WTC11 (cell line): ENCODE data around the gene POLR2L. TPM values are rescaled to one million over a fixed set of nuclear protein-coding genes. Genes with fewer than 3 reads are reported as not detected.

Experiments used
- ATAC-seq: fragments of 200-7000 bp; cut with Tn5 transposase; 2 replicates; pipeline ENCODE4 v1.10.0; 2021; ENCODE audit warnings: mild to moderate bottlenecking, moderate library complexity
- CTCF ChIA-PET: fragments of 300-600 bp; sonication (Branson Sonifier 250); formaldehyde crosslinking; loops from one replicate; lab custom pipeline; 2021; ENCODE audit warnings: antibody characterized with exemption; lab: Charles Lee
- POLR2A ChIA-PET: fragments of 350-600 bp; sonication (Branson Sonifier 250); formaldehyde crosslinking; loops from one replicate; lab custom pipeline; 2021; ENCODE audit warnings: antibody characterized with exemption; lab: Charles Lee
- DNase-seq: peaks from one replicate; pipeline ENCODE4 v3.0.0; 2021; ENCODE audit warnings: low spot score
- H3K27ac Mint-ChIP-seq: 2 replicates; pipeline ENCODE4 v1.8.0; 2021; ENCODE audit warnings: mixed read lengths
- H3K27me3 Mint-ChIP-seq: 2 replicates; pipeline ENCODE4 v1.8.0; 2021; ENCODE audit warnings: low read depth, mild to moderate bottlenecking, moderate library complexity, mixed read lengths
- H3K36me3 Mint-ChIP-seq: 2 replicates; pipeline ENCODE4 v1.8.0; 2021; ENCODE audit warnings: mixed read lengths
- H3K4me1 Mint-ChIP-seq: 2 replicates; pipeline ENCODE4 v1.8.0; 2022; ENCODE audit warnings: mixed read lengths
- H3K4me3 Mint-ChIP-seq: 2 replicates; pipeline ENCODE4 v1.8.0; 2021; ENCODE audit warnings: mild to moderate bottlenecking, moderate library complexity, mixed read lengths
- H3K9me3 Mint-ChIP-seq: 2 replicates; pipeline ENCODE4 v1.8.0; 2021; ENCODE audit warnings: mixed read lengths
- ATF1 ChIP-seq: sonication (generic); formaldehyde crosslinking; IDR thresholded peaks from 2 replicates; pipeline ENCODE4 v1.8.1; 2023; ENCODE audit warnings: mild to moderate bottlenecking, moderate library complexity, missing genetic modification reagents
- ESRRA ChIP-seq: sonication (generic); formaldehyde crosslinking; IDR thresholded peaks from 2 replicates; pipeline ENCODE4 v1.8.1; 2022; ENCODE audit warnings: mild to moderate bottlenecking, missing genetic modification reagents, borderline replicate concordance
- ETV6 ChIP-seq: sonication (generic); formaldehyde crosslinking; IDR thresholded peaks from 2 replicates; pipeline ENCODE4 v1.8.1; 2022; ENCODE audit warnings: mild to moderate bottlenecking, missing genetic modification reagents
- FOXJ3 ChIP-seq: sonication (generic); formaldehyde crosslinking; IDR thresholded peaks from 2 replicates; pipeline ENCODE4 v1.9.0; 2021; ENCODE audit warnings: missing genetic modification reagents, mild to moderate bottlenecking, borderline replicate concordance
- FOXK1 ChIP-seq: sonication (generic); formaldehyde crosslinking; IDR thresholded peaks from 2 replicates; pipeline ENCODE4 v1.8.0; 2022; ENCODE audit warnings: mild to moderate bottlenecking, moderate library complexity, missing genetic modification reagents
- JUN ChIP-seq: sonication (generic); formaldehyde crosslinking; IDR thresholded peaks from 2 replicates; pipeline ENCODE4 v1.8.0; 2023; ENCODE audit warnings: mild to moderate bottlenecking, missing genetic modification reagents
- MYBL2 ChIP-seq: sonication (generic); formaldehyde crosslinking; IDR thresholded peaks from 2 replicates; pipeline ENCODE4 v1.8.1; 2023; ENCODE audit warnings: mild to moderate bottlenecking, moderate library complexity, missing genetic modification reagents
- NFE2L1 ChIP-seq: sonication (generic); formaldehyde crosslinking; IDR thresholded peaks from 2 replicates; pipeline ENCODE4 v1.8.1; 2023; ENCODE audit warnings: missing genetic modification reagents
- RELA ChIP-seq: sonication (generic); formaldehyde crosslinking; IDR thresholded peaks from 2 replicates; pipeline ENCODE4 v1.8.1; 2022; ENCODE audit warnings: missing genetic modification reagents, mild to moderate bottlenecking, borderline replicate concordance
- SMAD3 ChIP-seq: sonication (generic); formaldehyde crosslinking; IDR thresholded peaks from 2 replicates; pipeline ENCODE4 v1.8.0; 2022; ENCODE audit warnings: missing genetic modification reagents, mild to moderate bottlenecking, borderline replicate concordance
- SMAD4 ChIP-seq: sonication (generic); formaldehyde crosslinking; IDR thresholded peaks from 2 replicates; pipeline ENCODE4 v1.8.0; 2022; ENCODE audit warnings: mild to moderate bottlenecking, missing genetic modification reagents
- TEAD4 ChIP-seq: sonication (generic); formaldehyde crosslinking; IDR thresholded peaks from 2 replicates; pipeline ENCODE4 v1.8.0; 2022; ENCODE audit warnings: mild to moderate bottlenecking, missing genetic modification reagents
- TP53 ChIP-seq: sonication (generic); formaldehyde crosslinking; IDR thresholded peaks from 2 replicates; pipeline ENCODE4 v1.8.1; 2023; ENCODE audit warnings: mild to moderate bottlenecking, missing genetic modification reagents
- ZNF121 ChIP-seq: sonication (generic); formaldehyde crosslinking; IDR thresholded peaks from 2 replicates; pipeline ENCODE4 v1.8.0; 2023; ENCODE audit warnings: missing genetic modification reagents
- ZNF138 ChIP-seq: sonication (generic); formaldehyde crosslinking; conservative IDR thresholded peaks from 2 replicates; pipeline ENCODE4 v1.8.1; 2022; ENCODE audit warnings: mild to moderate bottlenecking, moderate library complexity, missing genetic modification reagents
- ZNF232 ChIP-seq: sonication (generic); formaldehyde crosslinking; IDR thresholded peaks from 2 replicates; pipeline ENCODE4 v1.8.0; 2022; ENCODE audit warnings: mild to moderate bottlenecking, missing genetic modification reagents
- ZNF671 ChIP-seq: fragments of 250-450 bp; sonication (Bioruptor Pico); IDR thresholded peaks from 2 replicates; pipeline ENCODE4 v1.8.0; 2021; ENCODE audit warnings: mild to moderate bottlenecking
- total RNA-seq: library from RNA; stranded (reverse); gene quantifications from 3 replicates; pipeline ENCODE4 v1.2.3, GENCODE V29; 2021
- TF ChIP-seq, protein P1 (sequence below): sonication (generic); formaldehyde crosslinking; IDR thresholded peaks from 2 replicates; pipeline ENCODE4 v1.8.1; 2023; ENCODE audit warnings: mild to moderate bottlenecking, missing genetic modification reagents
- TF ChIP-seq, protein P2 (sequence below): sonication (generic); formaldehyde crosslinking; IDR thresholded peaks from 2 replicates; pipeline ENCODE4 v1.8.1; 2022; ENCODE audit warnings: missing genetic modification reagents, borderline replicate concordance
- TF ChIP-seq, protein P3 (sequence below): sonication (generic); formaldehyde crosslinking; IDR thresholded peaks from 2 replicates; pipeline ENCODE4 v1.8.0; 2022; ENCODE audit warnings: mild to moderate bottlenecking, missing genetic modification reagents
- TF ChIP-seq, protein P4 (sequence below): sonication (generic); formaldehyde crosslinking; IDR thresholded peaks from 2 replicates; pipeline ENCODE4 v1.8.1; 2022; ENCODE audit warnings: low read depth, missing genetic modification reagents, borderline replicate concordance
- TF ChIP-seq, protein P5 (sequence below): sonication (generic); formaldehyde crosslinking; IDR thresholded peaks from 2 replicates; pipeline ENCODE4 v1.8.1; 2023; ENCODE audit warnings: mild to moderate bottlenecking, moderate library complexity, missing genetic modification reagents

POLR2L gene
- total RNA-seq, 1 experiment from 2014 or later: 152 TPM

DNA sequence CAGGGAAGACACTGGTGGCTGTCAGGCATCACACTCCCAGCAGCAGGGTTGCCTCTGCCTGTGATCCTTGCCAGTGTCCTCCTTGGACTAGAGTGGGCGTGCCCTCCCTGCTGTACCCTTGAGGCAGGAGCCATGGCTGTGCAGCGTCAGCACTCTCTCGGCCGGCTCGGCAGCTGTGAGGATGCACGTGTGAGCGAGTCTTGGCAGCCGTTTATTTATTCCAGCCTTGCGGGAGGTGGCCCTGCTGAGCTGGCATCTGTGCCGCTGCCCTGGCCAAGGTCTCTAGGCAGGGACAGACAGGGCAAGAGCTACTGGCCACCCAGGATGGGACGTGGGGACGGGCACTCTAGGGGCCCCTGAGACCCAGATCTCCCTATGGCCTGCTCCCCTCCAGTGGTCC is 34.2 kb upstream of the POLR2L start:
- CTCF ChIA-PET: interaction anchor here (1.5 to 1.7 kb wide), 2 partner anchors 28 to 174 kb away, joined by 4 to 5 read pairs; no protein-coding TSS in a partner anchor
- Mint-ChIP-seq H3K27ac (no peak overlapping the region), H3K27me3 (peaks cover 3% of the 10 kb centered on the region), H3K36me3 (peaks cover 35% of the 10 kb centered on the region), H3K4me3 (no peak overlapping the region), H3K9me3 (no peaks in the 10 kb centered on the region), H3K4me1 (no peaks in the 10 kb centered on the region)
- no peak for ATAC-seq
- POLR2A ChIA-PET: interaction anchor here (0.6 kb wide), 1 partner anchor 420 kb away, joined by 3 read pairs; no protein-coding TSS in a partner anchor
- DNase-seq: no peak
- TF ChIP-seq ETV6 (no peak), TEAD4 (CRISPR knock-in tag) (no peak), SMAD4 (no peak), ZNF121 (CRISPR knock-in tag) (no peak), TP53 (CRISPR knock-in tag) (no peak), FOXJ3 (no peak), RELA (no peak), ZNF671 (CRISPR knock-in tag) (no peak), ZNF138 (CRISPR knock-in tag) (no peak), SMAD3 (CRISPR knock-in tag) (no peak), NFE2L1 (CRISPR knock-in tag) (no peak), ESRRA (CRISPR knock-in tag) (no peak), JUN (no peak), FOXK1 (CRISPR knock-in tag) (no peak), MYBL2 (CRISPR knock-in tag) (no peak)
- TF ChIP-seq, protein P1, sequence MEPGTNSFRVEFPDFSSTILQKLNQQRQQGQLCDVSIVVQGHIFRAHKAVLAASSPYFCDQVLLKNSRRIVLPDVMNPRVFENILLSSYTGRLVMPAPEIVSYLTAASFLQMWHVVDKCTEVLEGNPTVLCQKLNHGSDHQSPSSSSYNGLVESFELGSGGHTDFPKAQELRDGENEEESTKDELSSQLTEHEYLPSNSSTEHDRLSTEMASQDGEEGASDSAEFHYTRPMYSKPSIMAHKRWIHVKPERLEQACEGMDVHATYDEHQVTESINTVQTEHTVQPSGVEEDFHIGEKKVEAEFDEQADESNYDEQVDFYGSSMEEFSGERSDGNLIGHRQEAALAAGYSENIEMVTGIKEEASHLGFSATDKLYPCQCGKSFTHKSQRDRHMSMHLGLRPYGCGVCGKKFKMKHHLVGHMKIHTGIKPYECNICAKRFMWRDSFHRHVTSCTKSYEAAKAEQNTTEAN (CRISPR knock-in tag): no peak
- TF ChIP-seq, protein P2, sequence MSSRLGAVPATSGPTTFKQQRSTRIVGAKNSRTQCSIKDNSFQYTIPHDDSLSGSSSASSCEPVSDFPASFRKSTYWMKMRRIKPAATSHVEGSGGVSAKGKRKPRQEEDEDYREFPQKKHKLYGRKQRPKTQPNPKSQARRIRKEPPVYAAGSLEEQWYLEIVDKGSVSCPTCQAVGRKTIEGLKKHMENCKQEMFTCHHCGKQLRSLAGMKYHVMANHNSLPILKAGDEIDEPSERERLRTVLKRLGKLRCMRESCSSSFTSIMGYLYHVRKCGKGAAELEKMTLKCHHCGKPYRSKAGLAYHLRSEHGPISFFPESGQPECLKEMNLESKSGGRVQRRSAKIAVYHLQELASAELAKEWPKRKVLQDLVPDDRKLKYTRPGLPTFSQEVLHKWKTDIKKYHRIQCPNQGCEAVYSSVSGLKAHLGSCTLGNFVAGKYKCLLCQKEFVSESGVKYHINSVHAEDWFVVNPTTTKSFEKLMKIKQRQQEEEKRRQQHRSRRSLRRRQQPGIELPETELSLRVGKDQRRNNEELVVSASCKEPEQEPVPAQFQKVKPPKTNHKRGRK (CRISPR knock-in tag): no peak
- TF ChIP-seq, protein P3, sequence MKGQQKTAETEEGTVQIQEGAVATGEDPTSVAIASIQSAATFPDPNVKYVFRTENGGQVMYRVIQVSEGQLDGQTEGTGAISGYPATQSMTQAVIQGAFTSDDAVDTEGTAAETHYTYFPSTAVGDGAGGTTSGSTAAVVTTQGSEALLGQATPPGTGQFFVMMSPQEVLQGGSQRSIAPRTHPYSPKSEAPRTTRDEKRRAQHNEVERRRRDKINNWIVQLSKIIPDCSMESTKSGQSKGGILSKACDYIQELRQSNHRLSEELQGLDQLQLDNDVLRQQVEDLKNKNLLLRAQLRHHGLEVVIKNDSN (CRISPR knock-in tag): no peak
- TF ChIP-seq, protein P4, sequence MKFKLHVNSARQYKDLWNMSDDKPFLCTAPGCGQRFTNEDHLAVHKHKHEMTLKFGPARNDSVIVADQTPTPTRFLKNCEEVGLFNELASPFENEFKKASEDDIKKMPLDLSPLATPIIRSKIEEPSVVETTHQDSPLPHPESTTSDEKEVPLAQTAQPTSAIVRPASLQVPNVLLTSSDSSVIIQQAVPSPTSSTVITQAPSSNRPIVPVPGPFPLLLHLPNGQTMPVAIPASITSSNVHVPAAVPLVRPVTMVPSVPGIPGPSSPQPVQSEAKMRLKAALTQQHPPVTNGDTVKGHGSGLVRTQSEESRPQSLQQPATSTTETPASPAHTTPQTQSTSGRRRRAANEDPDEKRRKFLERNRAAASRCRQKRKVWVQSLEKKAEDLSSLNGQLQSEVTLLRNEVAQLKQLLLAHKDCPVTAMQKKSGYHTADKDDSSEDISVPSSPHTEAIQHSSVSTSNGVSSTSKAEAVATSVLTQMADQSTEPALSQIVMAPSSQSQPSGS (CRISPR knock-in tag): no peak

DNA sequence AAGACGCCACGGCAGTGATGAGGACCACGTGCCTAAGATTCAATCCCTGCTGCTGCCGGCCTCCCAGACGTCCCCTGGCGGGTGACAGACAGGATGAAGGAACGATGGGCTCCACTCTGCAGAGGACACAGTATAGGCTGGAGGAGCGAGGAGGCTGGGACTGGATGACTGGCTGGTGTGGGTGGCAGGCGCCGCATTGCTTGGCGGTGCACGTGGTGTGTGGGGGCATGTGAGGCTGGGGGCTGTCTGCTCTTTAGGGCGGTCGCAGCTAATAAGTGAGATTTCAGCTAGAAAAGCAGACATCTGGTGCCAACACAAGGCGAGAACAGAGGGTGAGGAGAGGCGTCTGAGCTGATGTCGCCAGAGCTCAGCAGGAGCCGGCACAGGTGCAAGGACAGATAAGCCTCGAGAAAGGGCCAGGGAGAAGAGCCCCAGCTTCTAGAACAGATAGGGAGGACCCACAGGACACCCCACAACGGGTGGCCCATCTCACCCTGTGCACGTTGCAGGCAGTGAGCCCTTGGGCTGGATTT is 33.5 kb upstream of the POLR2L start:
- TF ChIP-seq ATF1 (CRISPR knock-in tag): no peak
- TF ChIP-seq, protein P5, sequence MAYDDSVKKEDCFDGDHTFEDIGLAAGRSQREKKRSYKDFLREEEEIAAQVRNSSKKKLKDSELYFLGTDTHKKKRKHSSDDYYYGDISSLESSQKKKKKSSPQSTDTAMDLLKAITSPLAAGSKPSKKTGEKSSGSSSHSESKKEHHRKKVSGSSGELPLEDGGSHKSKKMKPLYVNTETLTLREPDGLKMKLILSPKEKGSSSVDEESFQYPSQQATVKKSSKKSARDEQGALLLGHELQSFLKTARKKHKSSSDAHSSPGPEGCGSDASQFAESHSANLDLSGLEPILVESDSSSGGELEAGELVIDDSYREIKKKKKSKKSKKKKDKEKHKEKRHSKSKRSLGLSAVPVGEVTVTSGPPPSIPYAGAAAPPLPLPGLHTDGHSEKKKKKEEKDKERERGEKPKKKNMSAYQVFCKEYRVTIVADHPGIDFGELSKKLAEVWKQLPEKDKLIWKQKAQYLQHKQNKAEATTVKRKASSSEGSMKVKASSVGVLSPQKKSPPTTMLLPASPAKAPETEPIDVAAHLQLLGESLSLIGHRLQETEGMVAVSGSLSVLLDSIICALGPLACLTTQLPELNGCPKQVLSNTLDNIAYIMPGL: no peak
- TF ChIP-seq ZNF232: no peak
- TF ChIP-seq, all 79 proteins: peak for 0
- DNase-seq (no peak), ATAC-seq (no peak)
- Mint-ChIP-seq H3K4me1 (no peaks in the 10 kb centered on the region), H3K36me3 (peaks cover 32% of the 10 kb centered on the region), H3K9me3 (no peaks in the 10 kb centered on the region), H3K27me3 (peaks cover 3% of the 10 kb centered on the region), H3K27ac (0 out of 2 replicates have a peak overlapping the region, but pooled peaks have one; percentile 46), H3K4me3 (no peak overlapping the region)
- CTCF ChIA-PET: interaction anchor here (0.6 to 1.7 kb wide), 3 partner anchors 22 to 235 kb away, joined by 3 to 4 read pairs (median 4); no protein-coding TSS in a partner anchor
- POLR2A ChIA-PET: no interaction called here
